ENCODE measurements around the gene RPS18. TPM values are rescaled to one million over a fixed set of nuclear protein-coding genes. Genes with fewer than 3 reads are reported as not detected.

The RPS18 gene
- total and polyA plus RNA-seq, 9 of the 15 experiments (the other 6 are each of a cell fraction or from before 2014, with no cell fraction given): 5,023 to 17,516 (median 8,131) TPM

GRCh38 chr6:33279971-33280511 lies 8.2 kb downstream of the RPS18 start (continued):
- TF ChIP-seq AFF4 (CRISPR knock-in tag; IDR thresholded peaks at IDR 0.05) (peak; percentile 79), ZBTB8A (IDR thresholded peaks at IDR 0.05; ENCODE audit: partially characterized antibody) (no peak), ZNF232 (CRISPR knock-in tag; IDR thresholded peaks at IDR 0.05) (no peak), ILK (tag; IDR thresholded peaks at IDR 0.05; ENCODE audit: borderline replicate concordance, low read depth) (no peak), RB1 (IDR thresholded peaks at IDR 0.05; ENCODE audit: low read depth) (peak; percentile 84; the same call in 1 of the 2 replicates), GTF2F1 (IDR thresholded peaks at IDR 0.05; ENCODE audit: low read depth, low read length) (no peak), SRSF1 (IDR thresholded peaks at IDR 0.05; ENCODE audit: low read depth, low read length) (no peak), THRA (IDR thresholded peaks at IDR 0.05) (no peak), PRDM10 (IDR thresholded peaks at IDR 0.05; ENCODE audit: partially characterized antibody) (peak; percentile 89), RFX5 (IDR thresholded peaks at IDR 0.05; ENCODE audit: low read depth, low read length) (no peak), SMAD1 (IDR thresholded peaks at IDR 0.05; ENCODE audit: low read depth, low read length, partially characterized antibody) (no peak), HLTF (IDR thresholded peaks at IDR 0.05) (no peak), MAX (CRISPR knock-in tag; IDR thresholded peaks at IDR 0.05) (peak; percentile 25; the same call in 1 of the 2 replicates), CC2D1A (IDR thresholded peaks at IDR 0.05) (peak; percentile 74), NCOA2 (IDR thresholded peaks at IDR 0.05; ENCODE audit: partially characterized antibody in 2 of 2) (no peak), ZBTB43 (CRISPR knock-in tag; IDR thresholded peaks at IDR 0.05) (no peak)

Data from K562 (cell line).